Measurements from ENCODE around the gene KSR2. TPM values are rescaled to one million over a fixed set of nuclear protein-coding genes. Genes with fewer than 3 reads are reported as not detected.

KSR2 gene
- total RNA-seq, 2 donors from 2014 or later = 1.1 to 2.0 TPM

GRCh38 chr12:117404203-117404853 is 564.5 kb downstream of the KSR2 start:
- H3K4me3 ChIP-seq (ENCODE audit: low read length) = no peak overlapping the region
- no peak overlapping the region for H3K4me3 Mint-ChIP-seq

GRCh38 chr12:117403586-117404139 is 565.1 kb downstream of the KSR2 start:
- 71 to 89% methylated on average over 1 to 3 of the region's 3 CpGs for WGBS, 2 experiments (ENCODE audit: insufficient coverage in 1 of 2, insufficient read length in 1 of 2)
- DNase-seq = no peak
- no peak overlapping the region for H3K4me3 ChIP-seq (ENCODE audit: low read length)

More at GRCh38 chr12:117404203-117404853, 564.5 kb downstream of the KSR2 start:
- peaks cover 4% of the 10 kb centered on the region for H3K9me3 Mint-ChIP-seq
- H3K27ac ChIP-seq (ENCODE audit: low read depth, low read length) = no peak overlapping the region
- H3K4me1 Mint-ChIP-seq = peaks cover 8% of the 10 kb centered on the region
- DNase-seq = no peak
- H3K36me3 ChIP-seq (ENCODE audit: control insufficient read depth, insufficient read depth, low read length) = no peaks in the 10 kb centered on the region
- 93 to 100% methylated on average over 1 to 4 of the region's 4 CpGs for WGBS, 2 experiments (ENCODE audit: insufficient coverage in 1 of 2, insufficient read length in 1 of 2)
- H3K27me3 Mint-ChIP-seq (ENCODE audit: insufficient read depth) = peaks cover 6% of the 10 kb centered on the region
- H3K9me3 ChIP-seq (ENCODE audit: control insufficient read depth, low read length) = no peaks in the 10 kb centered on the region
- TF ChIP-seq CTCF (conservative IDR thresholded peaks at IDR 0.05) = no peak
- no peaks in the 10 kb centered on the region for H3K27me3 ChIP-seq (ENCODE audit: control insufficient read depth, insufficient read depth, low read length, poor library complexity, severe bottlenecking)
- no peak overlapping the region for H3K9ac ChIP-seq (ENCODE audit: extremely low read depth, low read length, poor library complexity, severe bottlenecking)
- H3K27ac Mint-ChIP-seq = no peak overlapping the region
- H3K4me1 ChIP-seq (ENCODE audit: control insufficient read depth, insufficient read depth, low read length) = no peaks in the 10 kb centered on the region
- H3K36me3 Mint-ChIP-seq (ENCODE audit: low read depth) = no peaks in the 10 kb centered on the region

More at GRCh38 chr12:117403586-117404139, 565.1 kb downstream of the KSR2 start:
- H3K4me1 Mint-ChIP-seq = peaks cover 8% of the 10 kb centered on the region
- H3K9me3 ChIP-seq (ENCODE audit: control insufficient read depth, low read length) = no peaks in the 10 kb centered on the region
- H3K36me3 ChIP-seq (ENCODE audit: control insufficient read depth, insufficient read depth, low read length) = no peaks in the 10 kb centered on the region
- H3K4me1 ChIP-seq (ENCODE audit: control insufficient read depth, insufficient read depth, low read length) = no peaks in the 10 kb centered on the region
- peaks cover 6% of the 10 kb centered on the region for H3K27me3 Mint-ChIP-seq (ENCODE audit: insufficient read depth)
- no peaks in the 10 kb centered on the region for H3K36me3 Mint-ChIP-seq (ENCODE audit: low read depth)
- no peak overlapping the region for H3K9ac ChIP-seq (ENCODE audit: extremely low read depth, low read length, poor library complexity, severe bottlenecking)
- no peak overlapping the region for H3K4me3 Mint-ChIP-seq
- TF ChIP-seq CTCF (conservative IDR thresholded peaks at IDR 0.05) = no peak
- no peak overlapping the region for H3K27ac ChIP-seq (ENCODE audit: low read depth, low read length)
- H3K27me3 ChIP-seq (ENCODE audit: control insufficient read depth, insufficient read depth, low read length, poor library complexity, severe bottlenecking) = no peaks in the 10 kb centered on the region
- peaks cover 7% of the 10 kb centered on the region for H3K9me3 Mint-ChIP-seq
- no peak overlapping the region for H3K27ac Mint-ChIP-seq

Other genes starting within 250 kb of the KSR2 start
- 10 to 100 TPM; 32.2 to 46.2 TPM for gene RFC5, start 47.7 kb upstream of the KSR2 start, total RNA-seq
- gene WSB2, start 92.2 kb upstream of the KSR2 start, total RNA-seq = 10 to 100 TPM; 60.7 to 61.7 TPM
- gene VSIG10, start 135.0 kb upstream of the KSR2 start, total RNA-seq = 10 to 100 TPM; 35.4 to 43.8 TPM
- gene PEBP1, start 167.1 kb upstream of the KSR2 start, total RNA-seq = 100 to 1,000 TPM; 153 to 158 TPM

Data from endodermal cell (in vitro differentiated cells).